HepG2 (cell line): ENCODE data around the gene ADGRB2. TPM values are rescaled to one million over a fixed set of nuclear protein-coding genes. Genes with fewer than 3 reads are reported as not detected.

Source experiments
- AGO1 ChIP-seq: fragments of 200-400 bp; formaldehyde crosslinking; IDR thresholded peaks from 2 replicates; pipeline ENCODE4 v1.6.1; 2017; ENCODE audit warnings: mild to moderate bottlenecking, low read depth, low read length, moderate library complexity; ENCODE audit not compliant: poor library complexity, severe bottlenecking
- ARNTL ChIP-seq: sonication (generic); formaldehyde crosslinking; IDR thresholded peaks from 2 replicates; pipeline ENCODE4 v1.4.0; 2020; ENCODE audit warnings: mild to moderate bottlenecking, missing genetic modification reagents
- EZH2 ChIP-seq: conservative IDR thresholded peaks from 2 replicates; pipeline ENCODE4 v1.6.1; 2012; ENCODE audit warnings: mild to moderate bottlenecking, low read depth, low read length, moderate library complexity
- KDM5A ChIP-seq: fragments of 200-600 bp; sonication (generic); IDR thresholded peaks from 2 replicates; pipeline ENCODE4 v1.7.0; 2018; ENCODE audit warnings: antibody characterized with exemption, mild to moderate bottlenecking, low read length, borderline replicate concordance
- KLF9 ChIP-seq: IDR thresholded peaks from 2 replicates; pipeline ENCODE4 v1.6.1; 2016; ENCODE audit warnings: low read depth
- KMT2B ChIP-seq: IDR thresholded peaks from 2 replicates; pipeline ENCODE4 v1.6.1; 2016; ENCODE audit warnings: missing genetic modification reagents, missing compliant biosample characterization
- MAFG ChIP-seq: sonication (generic); formaldehyde crosslinking; IDR thresholded peaks from 2 replicates; pipeline ENCODE4 v1.5.1; 2020; ENCODE audit warnings: mild to moderate bottlenecking, missing genetic modification reagents
- MED1 ChIP-seq: sonication (generic); formaldehyde crosslinking; IDR thresholded peaks from 2 replicates; pipeline ENCODE4 v1.4.0; 2020; ENCODE audit warnings: missing genetic modification reagents
- POLR2G ChIP-seq: fragments of 200-400 bp; formaldehyde crosslinking; IDR thresholded peaks from 2 replicates; pipeline ENCODE4 v1.6.1; 2018; ENCODE audit warnings: mild to moderate bottlenecking, low read depth, low read length, moderate library complexity
- PRPF4 ChIP-seq: fragments of 200-400 bp; formaldehyde crosslinking; IDR thresholded peaks from 2 replicates; pipeline ENCODE4 v1.6.1; 2016; ENCODE audit warnings: low read length, low read depth; ENCODE audit not compliant: poor library complexity, severe bottlenecking
- RXRA ChIP-seq: sonication (generic); formaldehyde crosslinking; IDR thresholded peaks from 2 replicates; pipeline ENCODE4 v1.5.1; 2020; ENCODE audit warnings: missing genetic modification reagents
- TAF1 ChIP-seq: sonication (generic); formaldehyde crosslinking; IDR thresholded peaks from 2 replicates; pipeline ENCODE4 v1.4.0; 2020; ENCODE audit warnings: missing genetic modification reagents
- WIZ ChIP-seq: sonication (generic); formaldehyde crosslinking; IDR thresholded peaks from 2 replicates; pipeline ENCODE4 v1.5.1; 2020; ENCODE audit warnings: mild to moderate bottlenecking, missing genetic modification reagents
- ZFX ChIP-seq: sonication (generic); formaldehyde crosslinking; IDR thresholded peaks from 2 replicates; pipeline ENCODE4 v1.4.0; 2020; ENCODE audit warnings: mild to moderate bottlenecking, low read depth, missing genetic modification reagents, moderate library complexity
- ZMYM3 ChIP-seq: sonication (generic); formaldehyde crosslinking; IDR thresholded peaks from 2 replicates; pipeline ENCODE4 v1.5.1; 2020; ENCODE audit warnings: mild to moderate bottlenecking, missing genetic modification reagents
- ZMYM4 ChIP-seq: sonication (generic); formaldehyde crosslinking; IDR thresholded peaks from 2 replicates; pipeline ENCODE4 v1.8.1; 2023; ENCODE audit warnings: mild to moderate bottlenecking, missing genetic modification reagents
- ZNF326 ChIP-seq: sonication (generic); formaldehyde crosslinking; IDR thresholded peaks from 2 replicates; pipeline ENCODE4 v1.4.0; 2020; ENCODE audit warnings: missing genetic modification reagents, borderline replicate concordance
- ZNF354B ChIP-seq: sonication (generic); formaldehyde crosslinking; IDR thresholded peaks from 2 replicates; pipeline ENCODE4 v1.8.0; 2022; ENCODE audit warnings: mild to moderate bottlenecking, missing genetic modification reagents
- ZNF441 ChIP-seq: sonication (generic); formaldehyde crosslinking; IDR thresholded peaks from 2 replicates; pipeline ENCODE4 v1.7.0; 2021; ENCODE audit warnings: missing genetic modification reagents, borderline replicate concordance
- ZNF451 ChIP-seq: sonication (generic); formaldehyde crosslinking; IDR thresholded peaks from 2 replicates; pipeline ENCODE4 v1.5.0; 2020; ENCODE audit warnings: mild to moderate bottlenecking, missing genetic modification reagents
- ZNF7 ChIP-seq: IDR thresholded peaks from 2 replicates; pipeline ENCODE4 v1.6.1; 2016; ENCODE audit warnings: missing biosample characterization, missing genetic modification reagents
- ZNF768 ChIP-seq: sonication (generic); formaldehyde crosslinking; IDR thresholded peaks from 2 replicates; pipeline ENCODE4 v1.4.0; 2020; ENCODE audit warnings: missing genetic modification reagents
- ZNF891 ChIP-seq: sonication (generic); formaldehyde crosslinking; IDR thresholded peaks from 2 replicates; pipeline ENCODE4 v1.5.0; 2020; ENCODE audit warnings: mild to moderate bottlenecking, missing genetic modification reagents
- ZSCAN22 ChIP-seq: sonication (generic); formaldehyde crosslinking; IDR thresholded peaks from 2 replicates; pipeline ENCODE4 v1.4.0; 2020; ENCODE audit warnings: mild to moderate bottlenecking, missing genetic modification reagents
- ZZZ3 ChIP-seq: sonication (generic); formaldehyde crosslinking; IDR thresholded peaks from 2 replicates; pipeline ENCODE4 v1.4.0; 2020; ENCODE audit warnings: missing genetic modification reagents, mild to moderate bottlenecking, borderline replicate concordance
- polyA plus RNA-seq, 8 experiments: library from polyadenylated mRNA; depleted of rRNA in 3 of 8; stranded (reverse) in 7 of 8; unstranded in 1 of 8; fragments of >200 nt; fragmentation: Illumina TruSeq in 4 of 8; extraction: Trizol in 4 of 8; gene quantifications; 2 replicates each; pipeline versions ENCODE4 v1.2.1 to v1.2.3, GENCODE V29; 2011 to 2016; ENCODE audit warnings: low read depth in 4 of 8, missing spikeins in 1 of 8, mixed read lengths in 1 of 8; ENCODE audit not compliant: insufficient read depth in 1 of 8
- total RNA-seq, 5 experiments: library from RNA; depleted of rRNA; stranded (reverse); fragments of >200 nt; fragmentation: Illumina TruSeq; extraction: Trizol; gene quantifications; 2 replicates each; pipeline ENCODE4 v1.2.3, GENCODE V29; 2016; ENCODE audit warnings: low read depth in 1 of 5
- TF ChIP-seq, protein P1 (sequence below): sonication (generic); formaldehyde crosslinking; IDR thresholded peaks from 2 replicates; pipeline ENCODE4; 2020; ENCODE audit warnings: missing genetic modification reagents, mild to moderate bottlenecking, borderline replicate concordance
- TF ChIP-seq, protein P2 (sequence below): sonication (generic); formaldehyde crosslinking; conservative IDR thresholded peaks from 2 replicates; pipeline ENCODE4 v1.4.0; 2020; ENCODE audit warnings: missing genetic modification reagents

ADGRB2 gene
- total and polyA plus RNA-seq, 2 of the 13 experiments (the other 11 are each of a cell fraction or from before 2014, with no cell fraction given) = 0.03 to 0.09 TPM

DNA sequence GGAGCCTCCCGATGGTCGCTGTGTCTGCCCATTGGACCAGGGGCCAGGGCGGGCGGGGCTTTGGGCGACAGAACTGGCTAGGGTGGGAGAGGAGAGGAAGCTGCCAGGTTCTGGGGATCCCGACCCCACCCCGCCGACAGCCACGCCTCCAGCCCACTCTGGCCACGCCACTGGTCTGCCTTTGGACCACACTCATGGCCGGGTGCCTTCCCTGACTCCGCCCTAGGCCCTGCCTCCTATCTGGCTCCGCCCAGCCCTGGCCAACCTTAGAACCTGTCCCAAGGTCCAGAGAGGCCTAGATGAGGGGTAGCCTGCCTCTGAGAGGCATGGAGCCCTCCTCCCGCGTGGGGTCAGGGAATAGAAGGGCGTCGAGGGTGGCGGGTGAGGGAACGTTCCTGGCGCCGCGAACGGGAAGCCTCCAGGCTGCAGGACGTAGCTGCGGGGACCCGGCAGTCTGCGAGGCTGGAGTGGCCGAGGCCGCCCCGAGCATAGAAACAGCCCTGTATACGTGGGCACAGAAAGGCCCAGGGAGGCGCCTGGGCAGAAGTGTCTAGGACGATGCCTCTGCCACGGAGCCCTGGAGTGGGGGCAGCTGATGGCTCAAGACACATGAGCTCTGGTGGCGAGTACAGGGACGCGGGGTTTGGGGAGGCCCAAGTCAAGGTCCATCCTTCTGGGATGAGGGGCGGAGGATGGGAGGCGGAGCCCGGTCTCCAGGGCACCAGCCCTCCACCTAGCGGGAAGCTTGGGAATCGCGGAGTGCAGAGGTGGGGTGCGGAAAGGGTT lies 48.9 kb downstream of the ADGRB2 start (continued):
- TF ChIP-seq EZH2 (no peak), KDM5A (no peak), MED1 (CRISPR knock-in tag) (peak; percentile 62), ZNF7 (CRISPR knock-in tag) (no peak), AGO1 (no peak), PRPF4 (no peak), ZNF768 (peak; percentile 65), ZMYM3 (CRISPR knock-in tag) (peak; percentile 73; the same call in 1 of the 2 replicates), RXRA (CRISPR knock-in tag) (peak; percentile 85), ZSCAN22 (CRISPR knock-in tag) (peak; percentile 52; the same call in 1 of the 2 replicates), ZNF891 (CRISPR knock-in tag) (peak; percentile 89), ZNF451 (peak; percentile 41; the same call in 1 of the 2 replicates), ZNF326 (no peak), ARNTL (CRISPR knock-in tag) (peak; percentile 77; the same call in 1 of the 2 replicates), POLR2G (peak; percentile 91), TAF1 (peak; percentile 80), WIZ (CRISPR knock-in tag) (peak; percentile 69; the same call in 1 of the 2 replicates), ZNF354B (CRISPR knock-in tag) (no peak), ZFX (peak; percentile 100), KMT2B (CRISPR knock-in tag) (no peak; the same call in 1 of the 2 replicates), ZMYM4 (CRISPR knock-in tag) (peak; percentile 70; the same call in 1 of the 2 replicates), ZZZ3 (CRISPR knock-in tag) (peak; percentile 83; the same call in 1 of the 2 replicates), MAFG (no peak), KLF9 (no peak), ZNF441 (CRISPR knock-in tag) (peak; percentile 45; the same call in 1 of the 2 replicates)
- TF ChIP-seq, protein P1, sequence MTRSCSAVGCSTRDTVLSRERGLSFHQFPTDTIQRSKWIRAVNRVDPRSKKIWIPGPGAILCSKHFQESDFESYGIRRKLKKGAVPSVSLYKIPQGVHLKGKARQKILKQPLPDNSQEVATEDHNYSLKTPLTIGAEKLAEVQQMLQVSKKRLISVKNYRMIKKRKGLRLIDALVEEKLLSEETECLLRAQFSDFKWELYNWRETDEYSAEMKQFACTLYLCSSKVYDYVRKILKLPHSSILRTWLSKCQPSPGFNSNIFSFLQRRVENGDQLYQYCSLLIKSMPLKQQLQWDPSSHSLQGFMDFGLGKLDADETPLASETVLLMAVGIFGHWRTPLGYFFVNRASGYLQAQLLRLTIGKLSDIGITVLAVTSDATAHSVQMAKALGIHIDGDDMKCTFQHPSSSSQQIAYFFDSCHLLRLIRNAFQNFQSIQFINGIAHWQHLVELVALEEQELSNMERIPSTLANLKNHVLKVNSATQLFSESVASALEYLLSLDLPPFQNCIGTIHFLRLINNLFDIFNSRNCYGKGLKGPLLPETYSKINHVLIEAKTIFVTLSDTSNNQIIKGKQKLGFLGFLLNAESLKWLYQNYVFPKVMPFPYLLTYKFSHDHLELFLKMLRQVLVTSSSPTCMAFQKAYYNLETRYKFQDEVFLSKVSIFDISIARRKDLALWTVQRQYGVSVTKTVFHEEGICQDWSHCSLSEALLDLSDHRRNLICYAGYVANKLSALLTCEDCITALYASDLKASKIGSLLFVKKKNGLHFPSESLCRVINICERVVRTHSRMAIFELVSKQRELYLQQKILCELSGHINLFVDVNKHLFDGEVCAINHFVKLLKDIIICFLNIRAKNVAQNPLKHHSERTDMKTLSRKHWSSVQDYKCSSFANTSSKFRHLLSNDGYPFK (CRISPR knock-in tag) = peak; percentile 87
- TF ChIP-seq, protein P2, sequence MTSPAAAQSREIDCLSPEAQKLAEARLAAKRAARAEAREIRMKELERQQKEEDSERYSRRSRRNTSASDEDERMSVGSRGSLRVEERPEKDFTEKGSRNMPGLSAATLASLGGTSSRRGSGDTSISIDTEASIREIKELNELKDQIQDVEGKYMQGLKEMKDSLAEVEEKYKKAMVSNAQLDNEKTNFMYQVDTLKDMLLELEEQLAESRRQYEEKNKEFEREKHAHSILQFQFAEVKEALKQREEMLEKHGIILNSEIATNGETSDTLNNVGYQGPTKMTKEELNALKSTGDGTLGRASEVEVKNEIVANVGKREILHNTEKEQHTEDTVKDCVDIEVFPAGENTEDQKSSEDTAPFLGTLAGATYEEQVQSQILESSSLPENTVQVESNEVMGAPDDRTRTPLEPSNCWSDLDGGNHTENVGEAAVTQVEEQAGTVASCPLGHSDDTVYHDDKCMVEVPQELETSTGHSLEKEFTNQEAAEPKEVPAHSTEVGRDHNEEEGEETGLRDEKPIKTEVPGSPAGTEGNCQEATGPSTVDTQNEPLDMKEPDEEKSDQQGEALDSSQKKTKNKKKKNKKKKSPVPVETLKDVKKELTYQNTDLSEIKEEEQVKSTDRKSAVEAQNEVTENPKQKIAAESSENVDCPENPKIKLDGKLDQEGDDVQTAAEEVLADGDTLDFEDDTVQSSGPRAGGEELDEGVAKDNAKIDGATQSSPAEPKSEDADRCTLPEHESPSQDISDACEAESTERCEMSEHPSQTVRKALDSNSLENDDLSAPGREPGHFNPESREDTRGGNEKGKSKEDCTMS (CRISPR knock-in tag) = no peak
